ENCODE data around the gene CYP11A1. TPM values are rescaled to one million over a fixed set of nuclear protein-coding genes. Genes with fewer than 3 reads are reported as not detected.

The CYP11A1 gene
- total RNA-seq, 4 donors from 2014 or later: 0.15 to 2.5 (median 0.67) TPM

DNA sequence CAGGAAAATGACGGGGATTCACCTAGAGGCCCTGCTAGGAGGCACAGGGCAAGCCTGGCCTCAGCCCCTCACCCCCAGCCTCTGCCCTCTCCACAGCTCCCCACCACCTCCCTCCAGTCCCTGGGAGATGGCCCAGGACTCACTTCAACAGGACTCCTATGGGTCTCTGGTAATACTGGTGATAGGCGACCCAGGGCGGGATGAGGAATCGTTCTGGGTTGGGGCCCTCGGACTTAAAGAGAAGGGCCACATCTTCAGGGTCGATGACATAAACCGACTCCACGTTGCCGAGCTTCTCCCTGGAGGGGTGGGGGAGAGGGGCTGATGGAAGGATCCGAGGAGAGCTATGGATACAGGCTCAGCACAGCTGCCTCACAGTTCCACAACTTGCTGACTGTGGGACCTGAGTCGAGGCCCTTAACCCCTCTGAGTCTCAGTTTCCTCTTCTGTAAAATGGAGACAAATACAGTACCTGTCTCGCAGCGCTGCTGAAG is 19.6 kb downstream of the CYP11A1 start:
- Histone ChIP-seq H3K27me3 (no peaks in the 10 kb centered on the region), H3K4me1 (no peaks in the 10 kb centered on the region), H3K9me3 (no peaks in the 10 kb centered on the region), H3K36me3 (no peaks in the 10 kb centered on the region), H3K4me3 (no peak overlapping the region), H3K27ac (no peak overlapping the region)
- no peak for DNase-seq
- in situ Hi-C loops (cut with MboI; ENCODE audit: low sequenced_read_pairs in 4 of 4): no loop called here
- intact Hi-C loops (cut with DNase I; ENCODE audit: low total_unique reads): no loop called here
- ATAC-seq: no peak
- TF ChIP-seq POLR2A (IDR thresholded peaks at IDR 0.05): no peak
- TF ChIP-seq, protein P1, sequence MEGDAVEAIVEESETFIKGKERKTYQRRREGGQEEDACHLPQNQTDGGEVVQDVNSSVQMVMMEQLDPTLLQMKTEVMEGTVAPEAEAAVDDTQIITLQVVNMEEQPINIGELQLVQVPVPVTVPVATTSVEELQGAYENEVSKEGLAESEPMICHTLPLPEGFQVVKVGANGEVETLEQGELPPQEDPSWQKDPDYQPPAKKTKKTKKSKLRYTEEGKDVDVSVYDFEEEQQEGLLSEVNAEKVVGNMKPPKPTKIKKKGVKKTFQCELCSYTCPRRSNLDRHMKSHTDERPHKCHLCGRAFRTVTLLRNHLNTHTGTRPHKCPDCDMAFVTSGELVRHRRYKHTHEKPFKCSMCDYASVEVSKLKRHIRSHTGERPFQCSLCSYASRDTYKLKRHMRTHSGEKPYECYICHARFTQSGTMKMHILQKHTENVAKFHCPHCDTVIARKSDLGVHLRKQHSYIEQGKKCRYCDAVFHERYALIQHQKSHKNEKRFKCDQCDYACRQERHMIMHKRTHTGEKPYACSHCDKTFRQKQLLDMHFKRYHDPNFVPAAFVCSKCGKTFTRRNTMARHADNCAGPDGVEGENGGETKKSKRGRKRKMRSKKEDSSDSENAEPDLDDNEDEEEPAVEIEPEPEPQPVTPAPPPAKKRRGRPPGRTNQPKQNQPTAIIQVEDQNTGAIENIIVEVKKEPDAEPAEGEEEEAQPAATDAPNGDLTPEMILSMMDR (IDR thresholded peaks at IDR 0.05 in 4 of 5, conservative IDR thresholded peaks at IDR 0.05 in 1 of 5): no peak

DNA sequence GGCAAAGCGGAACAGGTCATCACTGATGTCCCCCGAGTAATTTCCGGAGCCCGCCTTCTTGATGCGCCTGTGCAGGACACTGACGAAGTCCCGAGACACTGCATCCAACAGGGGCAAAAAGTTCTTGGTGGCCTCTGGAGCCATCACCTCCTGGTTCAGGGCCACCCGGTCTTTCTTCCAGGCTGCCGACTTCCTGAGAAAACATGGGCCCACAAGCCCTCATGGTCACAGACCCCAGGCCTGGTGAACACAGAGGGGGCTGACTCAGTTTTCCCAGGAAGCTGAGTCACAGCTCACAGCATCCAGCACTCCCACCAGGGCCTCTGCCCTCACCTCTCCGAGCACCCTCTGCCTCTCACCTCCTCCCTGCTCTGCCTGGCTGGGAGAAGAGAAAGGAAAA is 22.4 kb downstream of the CYP11A1 start:
- intact Hi-C loops (cut with DNase I; ENCODE audit: low total_unique reads): no loop called here
- DNase-seq (no peak), ATAC-seq (no peak)
- no peak overlapping the region for H3K27ac ChIP-seq
- H3K9me3 ChIP-seq: no peaks in the 10 kb centered on the region
- no peaks in the 10 kb centered on the region for H3K27me3 ChIP-seq
- no peaks in the 10 kb centered on the region for H3K36me3 ChIP-seq
- in situ Hi-C loops (cut with MboI; ENCODE audit: low sequenced_read_pairs in 4 of 4): no loop called here
- H3K4me1 ChIP-seq: no peaks in the 10 kb centered on the region
- no peak for TF ChIP-seq POLR2A (IDR thresholded peaks at IDR 0.05)
- TF ChIP-seq, protein P1 (IDR thresholded peaks at IDR 0.05 in 4 of 5, conservative IDR thresholded peaks at IDR 0.05 in 1 of 5): no peak
- H3K4me3 ChIP-seq: no peak overlapping the region

DNA sequence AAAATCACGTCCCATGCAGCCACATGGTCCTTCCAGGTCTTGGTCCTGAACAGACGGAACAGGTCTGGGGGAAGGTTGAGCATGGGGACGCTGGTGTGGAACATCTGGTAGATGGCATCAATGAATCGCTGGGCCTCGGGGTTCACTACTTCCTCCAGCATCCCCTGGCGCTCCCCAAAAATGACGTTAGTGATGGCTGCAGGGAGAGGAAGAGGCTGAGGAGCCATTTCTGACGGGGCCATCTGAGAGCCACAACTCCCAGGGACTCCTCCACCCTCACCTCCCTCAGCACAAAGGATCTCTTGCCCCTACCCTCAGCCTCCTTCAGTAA is 23.7 kb downstream of the CYP11A1 start:
- in situ Hi-C loops (cut with MboI; ENCODE audit: low sequenced_read_pairs in 4 of 4): no loop called here

DNA sequence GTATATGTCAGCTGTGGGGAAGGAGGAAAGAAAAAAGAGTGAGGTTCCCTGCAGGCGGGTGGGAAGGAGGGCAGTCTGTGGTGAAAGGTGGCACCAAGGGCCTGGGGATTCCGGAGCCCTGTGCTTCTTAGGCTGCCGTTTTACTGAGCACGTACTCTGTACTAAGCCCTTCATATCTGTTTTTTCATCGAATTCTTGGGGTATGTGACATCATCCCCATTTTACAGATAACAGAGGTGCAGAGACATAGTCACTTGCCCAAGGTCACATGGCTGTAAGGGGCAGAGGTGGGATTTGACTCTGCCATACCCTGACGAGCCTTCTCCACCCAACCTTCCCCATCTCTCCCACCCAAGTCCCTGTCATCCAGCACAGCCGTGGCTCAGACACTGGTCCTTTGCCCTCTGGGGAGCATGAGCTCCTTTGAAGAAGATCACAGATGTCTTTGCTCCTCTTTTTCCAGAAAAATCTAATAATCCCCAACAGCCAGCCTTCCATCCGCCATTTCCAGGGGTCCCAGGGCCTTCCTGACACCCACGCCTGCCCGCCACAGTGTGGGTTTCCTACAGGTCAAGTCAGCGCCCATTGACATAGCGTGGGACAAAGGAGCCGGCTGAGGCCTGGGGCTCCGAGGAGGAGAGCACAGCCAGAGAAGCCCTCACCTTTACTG is 24.2 kb downstream of the CYP11A1 start:
- ATAC-seq: no peak
- Histone ChIP-seq H3K4me1 (no peaks in the 10 kb centered on the region), H3K27ac (no peak overlapping the region), H3K4me3 (no peak overlapping the region), H3K36me3 (no peaks in the 10 kb centered on the region), H3K27me3 (no peaks in the 10 kb centered on the region), H3K9me3 (no peaks in the 10 kb centered on the region)
- TF ChIP-seq, protein P1 (IDR thresholded peaks at IDR 0.05 in 4 of 5, conservative IDR thresholded peaks at IDR 0.05 in 1 of 5): no peak
- TF ChIP-seq POLR2A (IDR thresholded peaks at IDR 0.05): no peak
- no peak for DNase-seq
- in situ Hi-C loops (cut with MboI; ENCODE audit: low sequenced_read_pairs in 4 of 4) (no loop called here), intact Hi-C loops (cut with DNase I; ENCODE audit: low total_unique reads) (no loop called here)

More for the DNA sequence above, 23.7 kb downstream of the CYP11A1 start:
- intact Hi-C loops (cut with DNase I; ENCODE audit: low total_unique reads): no loop called here
- DNase-seq (no peak), ATAC-seq (no peak)
- Histone ChIP-seq H3K9me3 (no peaks in the 10 kb centered on the region), H3K36me3 (no peaks in the 10 kb centered on the region), H3K4me3 (no peak overlapping the region), H3K4me1 (no peaks in the 10 kb centered on the region), H3K27me3 (no peaks in the 10 kb centered on the region), H3K27ac (no peak overlapping the region)
- TF ChIP-seq, protein P1 (IDR thresholded peaks at IDR 0.05 in 4 of 5, conservative IDR thresholded peaks at IDR 0.05 in 1 of 5): no peak
- TF ChIP-seq POLR2A (IDR thresholded peaks at IDR 0.05): no peak

DNA sequence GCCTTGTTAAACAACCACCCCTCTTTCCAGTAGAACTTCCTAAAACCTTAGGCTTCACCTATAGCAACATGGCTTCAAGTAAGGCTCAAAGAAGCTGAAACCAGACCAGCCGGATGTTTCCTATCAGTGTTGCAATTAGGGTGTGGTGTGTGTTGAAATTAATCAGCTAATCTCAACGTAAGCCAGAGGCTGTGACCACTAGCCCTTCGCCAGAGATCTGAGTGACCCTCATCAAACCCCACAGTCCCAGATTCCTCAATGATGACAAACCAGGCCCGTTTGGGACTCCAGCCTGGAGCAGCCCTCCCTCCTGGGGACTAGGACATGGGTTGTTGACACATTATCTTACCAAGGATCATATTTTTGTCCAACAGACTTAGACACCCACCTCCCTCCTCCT is 27.3 kb downstream of the CYP11A1 start:
- in situ Hi-C loops (cut with MboI; ENCODE audit: low sequenced_read_pairs in 4 of 4): no loop called here
- ATAC-seq: no peak
- no peaks in the 10 kb centered on the region for H3K9me3 ChIP-seq
- no peak for DNase-seq
- intact Hi-C loops (cut with DNase I; ENCODE audit: low total_unique reads): no loop called here
- no peak overlapping the region for H3K4me3 ChIP-seq
- H3K4me1 ChIP-seq: no peaks in the 10 kb centered on the region
- no peak for TF ChIP-seq POLR2A (IDR thresholded peaks at IDR 0.05)
- TF ChIP-seq, protein P1 (IDR thresholded peaks at IDR 0.05 in 4 of 5, conservative IDR thresholded peaks at IDR 0.05 in 1 of 5): no peak
- H3K27ac ChIP-seq: no peak overlapping the region
- no peaks in the 10 kb centered on the region for H3K36me3 ChIP-seq
- H3K27me3 ChIP-seq: no peaks in the 10 kb centered on the region

Measured in gastrocnemius medialis (tissue), 4 donors.